HepG2 (cell line): ENCODE results near the gene IQGAP2. TPM values are rescaled to one million over a fixed set of nuclear protein-coding genes. Genes with fewer than 3 reads are reported as not detected.
A peak's percentile ranks its signal among the peaks of the same experiment; 100 is the strongest.

Experiments used
- BRD4 ChIP-seq: sonication (generic); formaldehyde crosslinking; IDR thresholded peaks from 2 replicates; pipeline ENCODE4 v1.4.0; 2020; ENCODE audit warnings: missing genetic modification reagents
- CENPT ChIP-seq: sonication (generic); formaldehyde crosslinking; IDR thresholded peaks from 2 replicates; pipeline ENCODE4 v1.8.0; 2022; ENCODE audit warnings: low read depth, mild to moderate bottlenecking, moderate library complexity, missing genetic modification reagents
- CERS6 ChIP-seq: sonication (generic); formaldehyde crosslinking; IDR thresholded peaks from 2 replicates; pipeline ENCODE4 v1.5.0; 2020; ENCODE audit warnings: missing genetic modification reagents
- CREB1 ChIP-seq, 2 experiments: fragments of 450-650 bp in 1 of 2; IDR thresholded peaks; 2 replicates each; pipeline ENCODE4 v1.6.1; 2016 to 2017; ENCODE audit warnings: control low read depth in 1 of 2, mild to moderate bottlenecking in 1 of 2, missing compliant biosample characterization in 1 of 2, missing genetic modification characterization in 1 of 2
- EP300 ChIP-seq, 3 experiments: sonication (generic) in 1 of 3; formaldehyde crosslinking in 1 of 3; IDR thresholded peaks; 2 replicates each; pipeline versions ENCODE4 v1.5.1 to v1.6.1; 2011 to 2020; ENCODE audit warnings: low read depth in 2 of 3, low read length in 2 of 3, borderline replicate concordance in 1 of 3, improper control_type of control experiment in 1 of 3, mild to moderate bottlenecking in 1 of 3, missing genetic modification reagents in 1 of 3, moderate library complexity in 1 of 3
- ERF ChIP-seq: IDR thresholded peaks from 2 replicates; pipeline ENCODE4 v1.6.1; 2018; ENCODE audit warnings: missing biosample characterization, missing genetic modification reagents
- FOXA3 ChIP-seq: IDR thresholded peaks from 2 replicates; pipeline ENCODE4 v1.6.1; 2016; ENCODE audit warnings: missing genetic modification reagents, missing compliant biosample characterization
- FOXO1 ChIP-seq: sonication (generic); formaldehyde crosslinking; IDR thresholded peaks from 2 replicates; pipeline ENCODE4 v1.4.0; 2020; ENCODE audit warnings: missing genetic modification reagents
- FOXP4 ChIP-seq: sonication (generic); formaldehyde crosslinking; IDR thresholded peaks from 2 replicates; pipeline ENCODE4 v1.4.0; 2020; ENCODE audit warnings: missing genetic modification reagents
- JUN ChIP-seq: sonication (generic); formaldehyde crosslinking; IDR thresholded peaks from 2 replicates; pipeline ENCODE4 v1.4.0; 2020; ENCODE audit warnings: mild to moderate bottlenecking, missing genetic modification reagents
- JUNB ChIP-seq: sonication (generic); formaldehyde crosslinking; IDR thresholded peaks from 2 replicates; pipeline ENCODE4 v1.8.0; 2022; ENCODE audit warnings: missing genetic modification reagents, mild to moderate bottlenecking, borderline replicate concordance
- KDM2A ChIP-seq: sonication (generic); formaldehyde crosslinking; IDR thresholded peaks from 2 replicates; pipeline ENCODE4 v1.4.0; 2020; ENCODE audit warnings: low read depth, missing genetic modification reagents, borderline replicate concordance
- KDM4B ChIP-seq: sonication (generic); formaldehyde crosslinking; IDR thresholded peaks from 2 replicates; pipeline ENCODE4 v1.4.0; 2020; ENCODE audit warnings: missing genetic modification reagents
- MXD1 ChIP-seq: sonication (generic); formaldehyde crosslinking; IDR thresholded peaks from 2 replicates; pipeline ENCODE4 v1.4.0; 2020; ENCODE audit warnings: mild to moderate bottlenecking, missing genetic modification reagents
- POLR2AphosphoS5 ChIP-seq: IDR thresholded peaks from 2 replicates; pipeline ENCODE4 v1.6.1; 2012; ENCODE audit warnings: low read depth, low read length
- RAD51 ChIP-seq: fragments of 450-650 bp; IDR thresholded peaks from 2 replicates; pipeline ENCODE4 v1.6.1; 2016; ENCODE audit warnings: borderline replicate concordance
- SP4 ChIP-seq: sonication (generic); formaldehyde crosslinking; IDR thresholded peaks from 2 replicates; pipeline ENCODE4 v1.8.1; 2023; ENCODE audit warnings: mild to moderate bottlenecking, missing genetic modification reagents
- SRSF9 ChIP-seq: fragments of 200-400 bp; formaldehyde crosslinking; IDR thresholded peaks from 2 replicates; pipeline ENCODE4 v1.6.1; 2018; ENCODE audit warnings: borderline replicate concordance, mild to moderate bottlenecking, low read depth, low read length; ENCODE audit not compliant: insufficient read depth, poor library complexity, severe bottlenecking
- ZBTB33 ChIP-seq: sonication (generic); formaldehyde crosslinking; IDR thresholded peaks from 2 replicates; pipeline ENCODE4 v1.4.0; 2020; ENCODE audit warnings: missing genetic modification reagents
- ZNF207 ChIP-seq: fragments of 450-650 bp; IDR thresholded peaks from 2 replicates; pipeline ENCODE4 v1.6.1; 2016; ENCODE audit warnings: antibody characterized with exemption, borderline replicate concordance
- ZNF691 ChIP-seq: sonication (generic); formaldehyde crosslinking; IDR thresholded peaks from 2 replicates; pipeline ENCODE4 v1.4.0; 2020; ENCODE audit warnings: missing genetic modification reagents, low read depth, mild to moderate bottlenecking, borderline replicate concordance
- ZSCAN25 ChIP-seq: sonication (generic); formaldehyde crosslinking; IDR thresholded peaks from 2 replicates; pipeline ENCODE4 v1.8.0; 2022; ENCODE audit warnings: mild to moderate bottlenecking, missing genetic modification reagents
- polyA plus RNA-seq, 8 experiments: library from polyadenylated mRNA; depleted of rRNA in 3 of 8; stranded (reverse) in 7 of 8; unstranded in 1 of 8; fragments of >200 nt; fragmentation: Illumina TruSeq in 4 of 8; extraction: Trizol in 4 of 8; gene quantifications; 2 replicates each; pipeline versions ENCODE4 v1.2.1 to v1.2.3, GENCODE V29; 2011 to 2016; ENCODE audit warnings: low read depth in 4 of 8, missing spikeins in 1 of 8, mixed read lengths in 1 of 8; ENCODE audit not compliant: insufficient read depth in 1 of 8
- total RNA-seq, 5 experiments: library from RNA; depleted of rRNA; stranded (reverse); fragments of >200 nt; fragmentation: Illumina TruSeq; extraction: Trizol; gene quantifications; 2 replicates each; pipeline ENCODE4 v1.2.3, GENCODE V29; 2016; ENCODE audit warnings: low read depth in 1 of 5

IQGAP2 gene
- total and polyA plus RNA-seq, 2 of the 13 experiments (the other 11 are each of a cell fraction or from before 2014, with no cell fraction given): 35.2 to 83.3 TPM

- peak; percentile 54; the same call in 1 of the 2 replicates for TF ChIP-seq MXD1 (CRISPR knock-in tag)
- 0 out of 4 replicates have a peak, but pooled peaks of 1 of the 2 experiments have one; percentile 12 for TF ChIP-seq EP300 (IDR thresholded peaks at IDR 0.05; ENCODE audit: low read depth in 2 of 2, low read length in 2 of 2)
- TF ChIP-seq EP300 (CRISPR knock-in tag; IDR thresholded peaks at IDR 0.05; ENCODE audit: borderline replicate concordance): no peak
- peak; percentile 66; the same call in 1 of the 2 replicates for TF ChIP-seq ERF (CRISPR knock-in tag)
- peak; percentile 62; the same call in 1 of the 2 replicates for TF ChIP-seq ZBTB33 (CRISPR knock-in tag)
- peak; percentile 17; the same call in 1 of the 2 replicates for TF ChIP-seq ZSCAN25 (CRISPR knock-in tag)
- TF ChIP-seq FOXA3 (CRISPR knock-in tag): peak; percentile 45; the same call in 1 of the 2 replicates
- TF ChIP-seq FOXO1: peak; percentile 64
- TF ChIP-seq BRD4 (CRISPR knock-in tag): peak; percentile 89
- TF ChIP-seq SRSF9: no peak
- no peak for TF ChIP-seq ZNF207
- peak; percentile 93 for TF ChIP-seq KDM2A (CRISPR knock-in tag)
- peak; percentile 62; the same call in 1 of the 2 replicates for TF ChIP-seq FOXP4
- peak; percentile 74; the same call in 1 of the 2 replicates for TF ChIP-seq SP4 (CRISPR knock-in tag)
- no peak for TF ChIP-seq CERS6 (CRISPR knock-in tag)
- TF ChIP-seq RAD51: no peak
- peak; percentile 95 for TF ChIP-seq ZNF691 (CRISPR knock-in tag)
- no peak for TF ChIP-seq CREB1 (IDR thresholded peaks at IDR 0.05)
- TF ChIP-seq CREB1 (CRISPR knock-in tag; IDR thresholded peaks at IDR 0.05): no peak
- TF ChIP-seq JUNB (CRISPR knock-in tag): no peak
- TF ChIP-seq KDM4B (CRISPR knock-in tag): peak; percentile 18; the same call in 1 of the 2 replicates
- TF ChIP-seq POLR2AphosphoS5: peak; percentile 59
- 0 out of 2 replicates have a peak, but pooled peaks have one; percentile 41 for TF ChIP-seq CENPT (CRISPR knock-in tag)
- no peak for TF ChIP-seq JUN (CRISPR knock-in tag)
Observed at GRCh38 chr5:76402886-76403765, at the start of gene IQGAP2 (continued).
